GM12872 (cell line): ENCODE results near the gene COX20.

Source experiments
- CTCF ChIP-seq: IDR thresholded peaks from 3 replicates; pipeline ENCODE4 v1.5.1; 2011; ENCODE audit warnings: low read depth, mild to moderate bottlenecking, low read length, moderate library complexity; ENCODE audit not compliant: insufficient read depth

COX20 gene

DNA sequence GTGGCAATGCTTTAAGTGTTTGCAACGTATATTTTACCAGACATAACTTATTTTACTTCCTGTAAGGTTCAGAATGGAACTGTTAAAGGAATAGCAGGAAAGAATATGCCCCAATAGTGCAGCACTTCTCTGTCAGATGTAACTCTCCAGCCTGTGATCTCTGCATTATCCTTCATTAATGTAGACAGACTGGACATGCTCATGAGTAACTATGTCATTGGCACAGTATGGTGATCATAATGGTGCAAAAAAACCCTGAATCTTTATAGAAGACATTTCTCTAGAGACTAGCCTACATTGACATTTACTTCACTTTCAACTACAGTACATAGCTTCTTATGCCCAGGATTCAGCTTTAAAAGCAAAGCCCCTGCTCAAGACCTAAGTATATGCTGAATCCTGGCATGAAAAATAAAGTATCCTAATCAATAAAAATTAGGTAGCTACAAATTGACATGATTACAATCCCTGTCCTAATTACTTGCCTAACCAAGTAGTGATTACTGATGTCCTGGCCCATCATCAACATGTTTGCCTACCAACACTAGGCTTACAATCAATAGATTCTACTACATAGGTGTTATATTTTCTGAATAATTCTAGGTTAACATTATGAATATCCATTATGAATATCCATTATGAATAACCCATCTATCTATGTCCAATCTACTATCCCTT, 13.9 kb downstream of the COX20 start:
- TF ChIP-seq CTCF: no peak

DNA sequence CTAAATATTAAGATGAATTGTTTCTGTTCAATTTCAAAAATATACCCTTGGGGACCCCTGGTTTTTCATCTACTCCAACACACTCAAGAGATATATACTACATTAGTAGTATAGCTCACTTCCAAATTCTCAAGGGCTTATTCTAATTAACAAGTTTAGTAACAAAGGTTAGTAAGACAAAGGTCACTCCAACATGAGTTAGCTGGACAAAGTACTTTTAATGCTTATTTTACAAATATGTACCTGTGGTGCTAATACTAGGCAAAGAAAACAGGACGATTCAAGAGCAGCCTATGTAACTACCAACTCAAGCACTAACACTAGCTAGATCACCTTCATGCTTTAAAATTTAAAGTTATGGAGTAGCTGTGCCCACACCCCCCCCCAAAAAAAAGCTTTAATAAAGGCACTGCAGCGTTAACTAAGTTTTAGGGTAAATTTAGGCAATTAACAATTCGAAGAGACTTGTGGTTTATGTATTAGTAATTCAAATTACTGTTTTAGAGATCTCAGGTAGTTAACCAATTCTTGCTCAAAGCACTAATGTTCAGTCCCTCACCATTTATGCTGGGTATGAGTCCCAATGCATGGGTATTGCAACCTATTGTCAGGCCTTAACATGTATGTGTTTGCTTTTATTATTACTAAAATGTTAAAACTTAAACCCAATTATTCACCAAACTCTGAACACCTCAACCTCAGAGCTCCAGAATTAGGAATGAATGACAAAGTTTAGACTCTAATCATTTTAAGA, 14.8 kb downstream of the COX20 start:
- no peak for TF ChIP-seq CTCF

DNA sequence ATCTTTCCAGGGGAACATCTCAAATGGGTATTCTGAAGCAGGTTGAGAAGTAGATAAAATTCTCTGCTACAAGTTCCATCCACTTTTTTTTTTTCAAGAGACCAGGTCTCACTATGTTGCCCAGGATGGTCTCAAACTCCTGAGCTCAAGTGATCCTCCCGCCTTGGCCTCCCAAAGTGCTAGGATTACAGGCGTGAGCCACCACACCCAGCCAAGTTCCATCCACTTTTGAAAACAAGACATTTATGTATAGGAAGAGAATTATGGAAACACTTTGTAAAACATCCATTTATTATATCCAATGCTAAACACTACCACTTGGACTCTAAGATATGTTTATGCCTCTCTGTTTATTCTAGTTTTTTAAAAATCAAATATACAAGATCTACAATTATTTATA, 15.4 kb downstream of the COX20 start:
- no peak for TF ChIP-seq CTCF

DNA sequence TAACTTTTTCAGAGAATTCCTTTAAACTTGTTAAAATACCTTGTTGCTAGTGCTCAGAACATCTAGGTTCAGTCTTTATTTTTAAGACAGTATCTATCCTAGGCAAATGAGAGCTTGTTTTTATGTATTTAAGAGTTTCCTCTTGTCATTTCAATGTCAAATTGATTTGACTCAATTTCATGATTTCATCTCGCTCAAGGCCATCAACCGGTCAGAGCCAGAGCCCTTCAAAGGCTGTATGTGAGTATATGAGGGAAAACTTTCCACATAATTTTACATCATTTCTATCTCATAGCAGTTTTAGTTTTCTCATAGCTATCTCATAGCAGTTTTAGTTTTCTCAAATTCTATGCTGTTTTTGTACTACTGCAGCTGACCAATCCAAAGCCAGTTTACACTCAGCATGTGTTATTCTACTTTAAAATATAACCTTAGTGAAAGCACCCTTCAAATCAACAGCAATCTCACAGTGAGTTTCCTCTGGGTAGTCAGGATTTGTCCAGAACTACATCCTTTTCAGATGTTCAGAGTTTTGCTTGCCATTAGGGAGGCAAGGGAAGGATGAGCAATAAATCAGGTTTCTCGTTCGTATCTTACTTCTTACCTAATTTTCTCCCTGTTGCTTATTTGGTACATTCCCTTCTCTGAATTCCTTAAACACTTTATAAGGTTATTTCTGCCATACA, 16.2 kb downstream of the COX20 start:
- no peak for TF ChIP-seq CTCF

- no peak for TF ChIP-seq CTCF
Observed at GRCh38 chr1:244852694-244853093, 17.2 kb downstream of the COX20 start.

DNA sequence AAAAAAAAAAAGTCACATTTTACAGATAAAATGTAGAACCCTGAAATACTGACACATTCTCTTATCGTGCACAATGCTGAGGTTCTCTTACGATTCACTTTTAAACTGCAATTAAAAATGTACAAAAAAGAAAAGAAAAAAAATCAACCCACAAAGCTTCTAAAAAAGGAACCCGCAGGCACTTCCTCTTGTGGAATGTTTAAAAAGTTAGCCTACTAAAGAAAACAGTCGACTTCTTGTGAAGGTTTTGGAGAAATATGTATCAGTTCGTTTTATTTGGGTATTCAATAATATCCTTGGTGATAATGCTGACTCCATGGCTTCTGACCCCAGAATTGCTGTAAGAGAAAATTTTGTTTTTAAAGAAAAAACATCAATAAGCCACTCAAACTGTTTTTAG, 18.7 kb downstream of the COX20 start:
- TF ChIP-seq CTCF: no peak

- no peak for TF ChIP-seq CTCF
Observed at GRCh38 chr1:244854865-244855578, 19.6 kb downstream of the COX20 start.
